Measurements from ENCODE around the gene SLC39A11. TPM values are rescaled to one million over a fixed set of nuclear protein-coding genes. Genes with fewer than 3 reads are reported as not detected.

The SLC39A11 gene
- total RNA-seq, 1 experiment from 2014 or later, result 46.4 TPM

DNA sequence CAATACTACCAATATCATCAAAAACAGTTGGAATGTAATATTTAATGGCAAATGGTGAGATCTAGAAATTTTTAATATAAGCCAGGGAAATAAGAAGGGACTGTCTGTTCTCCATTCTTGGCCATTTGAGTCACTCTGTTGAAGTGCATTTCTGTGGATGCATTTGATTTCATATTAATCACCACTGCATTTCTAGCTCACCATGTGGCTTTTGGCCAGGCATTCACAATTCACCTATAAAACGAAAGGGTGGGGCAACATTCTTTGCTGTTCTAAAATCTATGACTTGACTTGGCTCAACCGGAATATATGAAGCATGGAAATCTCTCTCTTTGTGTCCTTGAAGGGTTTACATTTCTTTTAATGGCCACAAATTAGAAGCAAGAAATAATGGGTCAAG is 483.0 kb downstream of the SLC39A11 start (continued):
- TF ChIP-seq EZH2phosphoT487 (IDR thresholded peaks at IDR 0.05; ENCODE audit: borderline replicate concordance) (no peak), ZNF274 (IDR thresholded peaks at IDR 0.05; ENCODE audit: low read depth, low read length) (no peak), POLR2AphosphoS5 (IDR thresholded peaks at IDR 0.05; ENCODE audit: low read depth, low read length) (peak; percentile 34; the same call in 1 of the 2 replicates), SIN3A (IDR thresholded peaks at IDR 0.05; ENCODE audit: low read depth) (peak; percentile 72; the same call in 1 of the 2 replicates), JUND (IDR thresholded peaks at IDR 0.05) (peak; percentile 74), ZFX (IDR thresholded peaks at IDR 0.05) (no peak)
- TF ChIP-seq, protein P1, sequence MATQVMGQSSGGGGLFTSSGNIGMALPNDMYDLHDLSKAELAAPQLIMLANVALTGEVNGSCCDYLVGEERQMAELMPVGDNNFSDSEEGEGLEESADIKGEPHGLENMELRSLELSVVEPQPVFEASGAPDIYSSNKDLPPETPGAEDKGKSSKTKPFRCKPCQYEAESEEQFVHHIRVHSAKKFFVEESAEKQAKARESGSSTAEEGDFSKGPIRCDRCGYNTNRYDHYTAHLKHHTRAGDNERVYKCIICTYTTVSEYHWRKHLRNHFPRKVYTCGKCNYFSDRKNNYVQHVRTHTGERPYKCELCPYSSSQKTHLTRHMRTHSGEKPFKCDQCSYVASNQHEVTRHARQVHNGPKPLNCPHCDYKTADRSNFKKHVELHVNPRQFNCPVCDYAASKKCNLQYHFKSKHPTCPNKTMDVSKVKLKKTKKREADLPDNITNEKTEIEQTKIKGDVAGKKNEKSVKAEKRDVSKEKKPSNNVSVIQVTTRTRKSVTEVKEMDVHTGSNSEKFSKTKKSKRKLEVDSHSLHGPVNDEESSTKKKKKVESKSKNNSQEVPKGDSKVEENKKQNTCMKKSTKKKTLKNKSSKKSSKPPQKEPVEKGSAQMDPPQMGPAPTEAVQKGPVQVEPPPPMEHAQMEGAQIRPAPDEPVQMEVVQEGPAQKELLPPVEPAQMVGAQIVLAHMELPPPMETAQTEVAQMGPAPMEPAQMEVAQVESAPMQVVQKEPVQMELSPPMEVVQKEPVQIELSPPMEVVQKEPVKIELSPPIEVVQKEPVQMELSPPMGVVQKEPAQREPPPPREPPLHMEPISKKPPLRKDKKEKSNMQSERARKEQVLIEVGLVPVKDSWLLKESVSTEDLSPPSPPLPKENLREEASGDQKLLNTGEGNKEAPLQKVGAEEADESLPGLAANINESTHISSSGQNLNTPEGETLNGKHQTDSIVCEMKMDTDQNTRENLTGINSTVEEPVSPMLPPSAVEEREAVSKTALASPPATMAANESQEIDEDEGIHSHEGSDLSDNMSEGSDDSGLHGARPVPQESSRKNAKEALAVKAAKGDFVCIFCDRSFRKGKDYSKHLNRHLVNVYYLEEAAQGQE (IDR thresholded peaks at IDR 0.05; ENCODE audit: low read depth), result no peak

GRCh38 chr17:72608436-72608835 is 484.1 kb downstream of the SLC39A11 start:
- BruUV-seq (replicated peaks), result no TSS peak
- RAD21 ChIA-PET (ENCODE audit: low non-redundant PET in 1 of 2, low total read pairs in 2 of 2, uncharacterized antibody in 2 of 2, unreplicated experiment in 2 of 2), result no interaction called here
- H3K9ac ChIP-seq (ENCODE audit: low read length), result no peak overlapping the region
- no peak overlapping the region; the same call in 1 of the 2 replicates for H3K4me2 ChIP-seq (ENCODE audit: low read length)
- peaks cover 0 to 14% of the 10 kb centered on the region in 2 experiments; a peak in 1 of 4 replicates for H3K9me3 ChIP-seq (ENCODE audit: control insufficient read depth in 1 of 2, insufficient read depth in 1 of 2, low read depth in 1 of 2, low read length in 2 of 2)
- no peaks in the 10 kb centered on the region for H3K27me3 ChIP-seq (ENCODE audit: insufficient read depth, low read length)
- H3K79me2 ChIP-seq (ENCODE audit: insufficient read depth, low read length), result no peaks in the 10 kb centered on the region
- peaks cover 23 to 58% of the 10 kb centered on the region in 2 experiments for H3K4me1 ChIP-seq (ENCODE audit: control insufficient read depth in 1 of 2, insufficient read depth in 2 of 2, low read length in 2 of 2)
- CTCF ChIA-PET, result no interaction called here
- POLR2A ChIA-PET, result interaction anchor here (3.4 kb wide), 1 partner anchor 15 kb away, joined by 19 read pairs; no protein-coding TSS in a partner anchor
- H3K9me2 ChIP-seq (ENCODE audit: insufficient read depth), result no peaks in the 10 kb centered on the region
- H3K36me3 ChIP-seq (ENCODE audit: control insufficient read depth in 1 of 2, insufficient read depth in 2 of 2, low read length in 2 of 2), result no peaks in the 10 kb centered on the region
- DNase-seq (ENCODE audit: low read depth, low spot score), result no peak
- intact Hi-C loops (cut with micrococcal nuclease), result no loop called here
- no peak overlapping the region for H3K27ac ChIP-seq (ENCODE audit: low read depth, low read length)
- no peak overlapping the region for H3K4me3 ChIP-seq (replicated peaks in 1 of 2; ENCODE audit: low read depth in 1 of 2, low read length in 2 of 2)
- no peak for ATAC-seq
- H4K20me1 ChIP-seq (ENCODE audit: insufficient read depth), result no peaks in the 10 kb centered on the region
- TF ChIP-seq EZH2phosphoT487 (IDR thresholded peaks at IDR 0.05; ENCODE audit: borderline replicate concordance), result no peak
- no peak for TF ChIP-seq POLR2AphosphoS5 (IDR thresholded peaks at IDR 0.05; ENCODE audit: low read depth, low read length)
- no peak for TF ChIP-seq ELF1 (IDR thresholded peaks at IDR 0.05; ENCODE audit: borderline replicate concordance, low read depth)
- TF ChIP-seq, protein P1 (IDR thresholded peaks at IDR 0.05; ENCODE audit: low read depth), result no peak
- no peak for TF ChIP-seq ZFX (IDR thresholded peaks at IDR 0.05)
- TF ChIP-seq ZNF274 (IDR thresholded peaks at IDR 0.05; ENCODE audit: low read depth, low read length), result no peak
- no peak for TF ChIP-seq POLR2A (IDR thresholded peaks at IDR 0.05; ENCODE audit: borderline replicate concordance, extremely low read depth, insufficient read depth, insufficient read length)
- no peak for TF ChIP-seq EGR1 (IDR thresholded peaks at IDR 0.05; ENCODE audit: low read depth)
- no peak for TF ChIP-seq JUND (IDR thresholded peaks at IDR 0.05)
- H2AFZ ChIP-seq (ENCODE audit: low read depth, low read length, poor library complexity, severe bottlenecking), result no peak overlapping the region
